K562 (cell line): ENCODE measurements around the gene KLK3. TPM values are rescaled to one million over a fixed set of nuclear protein-coding genes. Genes with fewer than 3 reads are reported as not detected.

Experiments
- BRD9 ChIP-seq: fragments of 450-650 bp; IDR thresholded peaks from 2 replicates; pipeline ENCODE4 v1.6.1; 2018; ENCODE audit warnings: low read depth; ENCODE audit not compliant: partially characterized antibody
- CREM ChIP-seq: IDR thresholded peaks from 2 replicates; pipeline ENCODE4 v1.6.1; 2014; ENCODE audit warnings: antibody characterized with exemption, low read depth
- HDAC8 ChIP-seq: fragments of 450-650 bp; IDR thresholded peaks from 2 replicates; pipeline ENCODE4 v1.6.1; 2016; ENCODE audit warnings: mild to moderate bottlenecking, missing genetic modification characterization, moderate library complexity, missing compliant biosample characterization
- HMG20A ChIP-seq: fragments of 450-650 bp; formaldehyde crosslinking; conservative IDR thresholded peaks from 2 replicates; pipeline ENCODE4 v1.4.0; 2020; ENCODE audit warnings: mild to moderate bottlenecking, mixed read lengths
- MTF1 ChIP-seq: fragments of 250-450 bp; sonication (Bioruptor Pico); IDR thresholded peaks from 2 replicates; pipeline ENCODE4 v1.9.0; 2021; ENCODE audit warnings: moderate library complexity, mild to moderate bottlenecking, inconsistent platforms, borderline replicate concordance
- NFYB ChIP-seq: IDR thresholded peaks from 2 replicates; pipeline ENCODE4 v1.6.1; 2011; ENCODE audit warnings: mild to moderate bottlenecking, moderate library complexity; ENCODE audit not compliant: insufficient read length; ENCODE audit errors: extremely low read depth
- NKRF ChIP-seq: fragments of 450-650 bp; IDR thresholded peaks from 2 replicates; pipeline ENCODE4 v1.6.1; 2016; ENCODE audit warnings: borderline replicate concordance
- NR4A1 ChIP-seq, 2 experiments: fragments of 250-450 bp in 1 of 2; fragments of 450-650 bp in 1 of 2; sonication (Bioruptor Pico) in 1 of 2; IDR thresholded peaks; 2 replicates each; pipeline versions ENCODE4 v1.4.0 to v1.6.1; 2016 to 2020; ENCODE audit warnings: mild to moderate bottlenecking in 2 of 2, missing compliant biosample characterization in 1 of 2, missing genetic modification characterization in 1 of 2, moderate library complexity in 1 of 2
- PHF8 ChIP-seq: fragments of 200-600 bp; sonication (generic); IDR thresholded peaks from 2 replicates; pipeline ENCODE4 v1.6.1; 2012; ENCODE audit warnings: mixed run types, mild to moderate bottlenecking, inconsistent platforms, low read length, moderate library complexity, borderline replicate concordance
- PTBP1 ChIP-seq: fragments of 200-400 bp; formaldehyde crosslinking; IDR thresholded peaks from 2 replicates; pipeline ENCODE4 v1.6.1; 2017; ENCODE audit warnings: low read depth, low read length
- RNF219 ChIP-seq: fragments of 250-450 bp; sonication (Bioruptor Pico); IDR thresholded peaks from 2 replicates; pipeline ENCODE4 v1.5.0; 2022; ENCODE audit warnings: mild to moderate bottlenecking
- ZFP1 ChIP-seq: fragments of 450-650 bp; formaldehyde crosslinking; IDR thresholded peaks from 2 replicates; pipeline ENCODE4 v1.4.0; 2020; ENCODE audit warnings: mild to moderate bottlenecking, mixed read lengths
- ZFP36 ChIP-seq: fragments of 150-350 bp; IDR thresholded peaks from 2 replicates; pipeline ENCODE4 v1.6.1; 2018; ENCODE audit warnings: low read length, low read depth; ENCODE audit not compliant: partially characterized antibody
- ZNF589 ChIP-seq: fragments of 200-800 bp; sonication (Bioruptor generic); IDR thresholded peaks from 2 replicates; pipeline ENCODE4 v1.6.1; 2016; ENCODE audit warnings: low read depth, missing genetic modification characterization, missing compliant biosample characterization
- ZNF696 ChIP-seq: fragments of 250-450 bp; sonication (Bioruptor Pico); conservative IDR thresholded peaks from 2 replicates; pipeline ENCODE4 v1.4.0; 2020; ENCODE audit warnings: mild to moderate bottlenecking, moderate library complexity
- polyA plus RNA-seq, 8 experiments: library from polyadenylated mRNA; depleted of rRNA in 4 of 8; stranded (reverse) in 5 of 8; unstranded in 3 of 8; fragments of >200 nt; fragmentation: Nextera tagmentation in 2 of 8; fragmentation: Illumina TruSeq in 1 of 8; extraction: Ambion mirVana in 2 of 8; extraction: Trizol in 1 of 8; gene quantifications; 2 replicates each; pipeline versions ENCODE4 v1.2.1 to v1.2.3, GENCODE V29; 2011 to 2014; ENCODE audit warnings: inconsistent platforms in 1 of 8, missing spikeins in 1 of 8
- total RNA-seq, 7 experiments: library from RNA; depleted of rRNA in 6 of 7; stranded (reverse); fragments of >200 nt in 6 of 7; fragmentation: Illumina TruSeq in 2 of 7; extraction: Trizol in 2 of 7; gene quantifications; 2 replicates each; pipeline versions ENCODE4 v1.2.1 to v1.2.3, GENCODE V29; 2011 to 2021; ENCODE audit warnings: low replicate concordance in 1 of 7
- TF ChIP-seq, protein P1 (sequence below): fragments of 250-450 bp; sonication (Bioruptor Pico); IDR thresholded peaks from 2 replicates; pipeline ENCODE4 v1.4.0; 2020; ENCODE audit warnings: mild to moderate bottlenecking
- TF ChIP-seq, protein P2 (sequence below): sonication (generic); formaldehyde crosslinking; IDR thresholded peaks from 2 replicates; pipeline ENCODE4 v1.9.0; 2022; ENCODE audit warnings: mild to moderate bottlenecking, missing genetic modification reagents
- TF ChIP-seq, protein P3 (sequence below): sonication (generic); formaldehyde crosslinking; IDR thresholded peaks from 2 replicates; pipeline ENCODE4 v1.8.0; 2022; ENCODE audit warnings: missing genetic modification reagents, mild to moderate bottlenecking, moderate library complexity, borderline replicate concordance
- TF ChIP-seq, protein P4 (sequence below), 2 experiments: fragments of 250-450 bp in 1 of 2; fragments of 450-650 bp in 1 of 2; sonication (Bioruptor Pico) in 1 of 2; IDR thresholded peaks; 2 replicates each; pipeline versions ENCODE4 v1.6.1 to v1.8.0; 2016 to 2021; ENCODE audit warnings: mild to moderate bottlenecking in 2 of 2, moderate library complexity in 2 of 2, missing compliant biosample characterization in 1 of 2, missing genetic modification characterization in 1 of 2

Gene KLK3
- total and polyA plus RNA-seq, 9 of the 15 experiments (the other 6 are each of a cell fraction or from before 2014, with no cell fraction given), result not detected

DNA sequence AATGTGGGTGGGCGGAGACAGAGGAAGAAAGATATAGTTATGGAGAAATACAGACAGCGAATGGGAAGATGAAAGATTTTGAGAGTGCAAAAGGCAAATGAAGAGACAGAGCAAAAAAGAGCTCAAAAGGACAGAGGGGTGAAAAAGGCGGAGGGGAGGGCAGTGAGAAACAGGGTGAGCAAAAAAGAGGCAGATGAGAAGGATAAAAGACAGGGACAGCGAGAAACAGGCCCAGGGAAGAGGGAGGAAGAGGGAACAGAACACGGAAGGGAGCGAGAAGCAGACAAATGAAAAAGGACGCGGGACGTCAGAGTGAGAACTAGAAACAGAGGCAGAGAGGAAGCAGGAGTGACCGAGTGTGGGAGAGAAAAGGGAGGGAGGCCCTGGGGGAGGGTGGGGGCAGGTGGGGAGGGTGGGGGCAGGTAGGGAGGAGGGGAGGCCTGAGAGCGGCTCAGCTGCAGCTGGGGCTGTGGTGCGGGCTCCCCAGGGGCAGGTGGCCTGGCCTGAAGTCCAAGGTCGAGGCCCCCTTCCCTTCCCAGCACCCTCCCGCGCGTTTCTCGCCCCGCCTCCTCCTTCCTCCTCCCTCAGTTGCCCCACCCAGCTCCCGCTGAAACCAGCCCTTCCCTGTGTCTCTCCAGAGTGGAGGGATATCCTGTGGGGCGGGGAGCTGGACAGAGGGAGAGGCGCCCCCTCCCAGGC is 34.0 kb upstream of the KLK3 start (continued):
- peak; percentile 36 for TF ChIP-seq BRD9
- TF ChIP-seq, protein P1, sequence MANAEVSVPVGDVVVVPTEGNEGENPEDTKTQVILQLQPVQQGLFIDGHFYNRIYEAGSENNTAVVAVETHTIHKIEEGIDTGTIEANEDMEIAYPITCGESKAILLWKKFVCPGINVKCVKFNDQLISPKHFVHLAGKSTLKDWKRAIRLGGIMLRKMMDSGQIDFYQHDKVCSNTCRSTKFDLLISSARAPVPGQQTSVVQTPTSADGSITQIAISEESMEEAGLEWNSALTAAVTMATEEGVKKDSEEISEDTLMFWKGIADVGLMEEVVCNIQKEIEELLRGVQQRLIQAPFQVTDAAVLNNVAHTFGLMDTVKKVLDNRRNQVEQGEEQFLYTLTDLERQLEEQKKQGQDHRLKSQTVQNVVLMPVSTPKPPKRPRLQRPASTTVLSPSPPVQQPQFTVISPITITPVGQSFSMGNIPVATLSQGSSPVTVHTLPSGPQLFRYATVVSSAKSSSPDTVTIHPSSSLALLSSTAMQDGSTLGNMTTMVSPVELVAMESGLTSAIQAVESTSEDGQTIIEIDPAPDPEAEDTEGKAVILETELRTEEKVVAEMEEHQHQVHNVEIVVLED (CRISPR knock-in tag), result no peak
- no peak for TF ChIP-seq RNF219 (CRISPR knock-in tag)
- TF ChIP-seq ZNF696 (CRISPR knock-in tag), result no peak
- TF ChIP-seq MTF1 (CRISPR knock-in tag), result no peak
- TF ChIP-seq NKRF, result peak; percentile 69
- no peak for TF ChIP-seq NFYB
- TF ChIP-seq ZFP1 (CRISPR knock-in tag), result no peak
- no peak for TF ChIP-seq HMG20A
- TF ChIP-seq, protein P2, sequence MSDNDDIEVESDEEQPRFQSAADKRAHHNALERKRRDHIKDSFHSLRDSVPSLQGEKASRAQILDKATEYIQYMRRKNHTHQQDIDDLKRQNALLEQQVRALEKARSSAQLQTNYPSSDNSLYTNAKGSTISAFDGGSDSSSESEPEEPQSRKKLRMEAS (CRISPR knock-in tag), result peak; percentile 18; the same call in 1 of the 2 replicates
- TF ChIP-seq PTBP1, result no peak
- TF ChIP-seq, protein P3, sequence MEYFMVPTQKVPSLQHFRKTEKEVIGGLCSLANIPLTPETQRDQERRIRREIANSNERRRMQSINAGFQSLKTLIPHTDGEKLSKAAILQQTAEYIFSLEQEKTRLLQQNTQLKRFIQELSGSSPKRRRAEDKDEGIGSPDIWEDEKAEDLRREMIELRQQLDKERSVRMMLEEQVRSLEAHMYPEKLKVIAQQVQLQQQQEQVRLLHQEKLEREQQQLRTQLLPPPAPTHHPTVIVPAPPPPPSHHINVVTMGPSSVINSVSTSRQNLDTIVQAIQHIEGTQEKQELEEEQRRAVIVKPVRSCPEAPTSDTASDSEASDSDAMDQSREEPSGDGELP (CRISPR knock-in tag), result peak; percentile 51; the same call in 1 of the 2 replicates
- no peak for TF ChIP-seq CREM
- TF ChIP-seq ZFP36, result peak; percentile 40
- no peak for TF ChIP-seq HDAC8 (tag)
- TF ChIP-seq PHF8, result peak; percentile 26; the same call in 1 of the 2 replicates
- TF ChIP-seq NR4A1 (CRISPR knock-in tag; IDR thresholded peaks at IDR 0.05), result no peak
- TF ChIP-seq NR4A1 (tag; IDR thresholded peaks at IDR 0.05), result no peak
- TF ChIP-seq, protein P4, sequence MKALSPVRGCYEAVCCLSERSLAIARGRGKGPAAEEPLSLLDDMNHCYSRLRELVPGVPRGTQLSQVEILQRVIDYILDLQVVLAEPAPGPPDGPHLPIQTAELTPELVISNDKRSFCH (CRISPR knock-in tag; IDR thresholded peaks at IDR 0.05), result no peak
- TF ChIP-seq, protein P4 (tag; IDR thresholded peaks at IDR 0.05), result no peak
- TF ChIP-seq ZNF589 (CRISPR knock-in tag), result no peak; the same call in 1 of the 2 replicates
